ENCODE data around the gene ZDHHC3.

Gene ZDHHC3

DNA sequence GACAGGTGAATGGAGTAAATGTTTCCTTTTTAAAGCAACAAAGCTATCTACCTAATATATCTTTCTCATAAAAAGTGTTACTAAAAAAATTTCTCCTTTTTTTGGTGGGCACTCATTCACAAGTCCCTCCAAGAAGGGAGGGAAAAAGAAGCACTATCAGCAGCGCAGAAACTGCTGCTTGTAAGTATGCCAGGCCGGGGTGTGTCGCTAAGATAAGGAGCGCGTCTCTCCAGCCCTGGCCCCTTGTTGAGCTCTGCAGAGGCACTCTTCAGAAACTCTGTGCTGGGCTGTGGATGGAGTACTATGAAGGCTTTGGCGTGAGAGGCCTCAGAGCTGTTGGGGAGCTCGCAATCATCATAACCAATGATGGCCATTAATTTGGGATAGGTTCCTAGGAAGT, 49.1 kb downstream of the ZDHHC3 start:
- Histone ChIP-seq H2BK12ac (ENCODE audit: low read length) (no peak overlapping the region), H3K23ac (ENCODE audit: low read length) (no peak overlapping the region), H3K9ac (ENCODE audit: low read length) (no peak overlapping the region), H2AFZ (ENCODE audit: insufficient read depth, low read length, poor library complexity) (no peak overlapping the region), H4K12ac (ENCODE audit: low read depth, low read length) (no peak overlapping the region), H3K36me3 (ENCODE audit: control insufficient read depth in 1 of 2, insufficient read depth in 2 of 2, low read length in 2 of 2) (peaks cover 38 to 61% of the 10 kb centered on the region in 2 experiments), H3K4me2 (ENCODE audit: low read length) (no peak overlapping the region), H3K4ac (ENCODE audit: low read depth, low read length) (no peak overlapping the region), H2BK5ac (ENCODE audit: low read depth, low read length, poor library complexity) (no peak overlapping the region), H3K79me2 (ENCODE audit: control insufficient read depth, insufficient read depth, low read length, poor library complexity) (no peaks in the 10 kb centered on the region), H3K4me1 (ENCODE audit: control insufficient read depth in 1 of 2, insufficient read depth in 2 of 2, low read length in 2 of 2) (no peaks in the 10 kb centered on the region), H3K4me3 (ENCODE audit: low read depth, low read length) (no peak overlapping the region), H3K27me3 (ENCODE audit: insufficient read depth, low read length) (no peaks in the 10 kb centered on the region), H3K14ac (ENCODE audit: low read length) (no peak overlapping the region), H3K79me1 (ENCODE audit: low read length) (no peaks in the 10 kb centered on the region), H3K27ac (ENCODE audit: low read depth, low read length) (no peak overlapping the region), H4K8ac (ENCODE audit: low read depth, low read length) (no peak overlapping the region), H2BK120ac (ENCODE audit: insufficient read depth, low read length, poor library complexity) (no peak overlapping the region), H3K18ac (ENCODE audit: low read length) (no peak overlapping the region), H2AK5ac (ENCODE audit: low read length) (no peak overlapping the region), H4K91ac (ENCODE audit: low read depth, low read length) (no peak overlapping the region), H3K9me3 (ENCODE audit: insufficient read depth, low read depth, low read length) (no peaks in the 10 kb centered on the region)
- DNase-seq, result no peak
- WGBS (ENCODE audit: extremely low coverage, insufficient coverage, insufficient read length), result no CpG with 5 or more reads among the region's 7 CpGs

DNA sequence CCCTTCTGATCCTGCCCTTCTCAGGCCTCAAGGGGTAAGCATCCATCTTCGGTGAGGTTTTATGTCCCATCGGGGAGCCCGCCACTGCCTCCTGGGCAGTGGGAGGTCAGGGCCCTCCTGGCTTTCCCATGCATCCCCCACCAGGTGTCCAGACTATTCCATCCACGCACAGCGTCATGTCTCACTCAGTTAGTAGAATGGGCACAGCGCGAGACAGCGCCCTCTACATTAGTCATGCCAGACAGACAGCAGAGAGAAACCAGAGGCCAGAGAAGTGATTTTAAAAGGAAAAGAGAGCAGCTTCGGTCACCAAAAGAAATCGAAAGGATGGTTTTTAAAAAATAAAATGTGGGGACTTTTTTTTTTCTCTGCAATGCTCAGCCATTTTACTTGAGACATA, 49.8 kb downstream of the ZDHHC3 start:
- Histone ChIP-seq H3K18ac (ENCODE audit: low read length) (no peak overlapping the region), H4K91ac (ENCODE audit: low read depth, low read length) (no peak overlapping the region), H3K4me2 (ENCODE audit: low read length) (no peak overlapping the region), H2AFZ (ENCODE audit: insufficient read depth, low read length, poor library complexity) (no peak overlapping the region), H4K12ac (ENCODE audit: low read depth, low read length) (no peak overlapping the region), H2BK12ac (ENCODE audit: low read length) (no peak overlapping the region), H3K27me3 (ENCODE audit: insufficient read depth, low read length) (no peaks in the 10 kb centered on the region), H4K8ac (ENCODE audit: low read depth, low read length) (no peak overlapping the region), H3K14ac (ENCODE audit: low read length) (no peak overlapping the region), H3K79me2 (ENCODE audit: control insufficient read depth, insufficient read depth, low read length, poor library complexity) (no peaks in the 10 kb centered on the region), H3K79me1 (ENCODE audit: low read length) (no peaks in the 10 kb centered on the region), H3K4ac (ENCODE audit: low read depth, low read length) (no peak overlapping the region), H2BK5ac (ENCODE audit: low read depth, low read length, poor library complexity) (no peak overlapping the region), H3K36me3 (ENCODE audit: control insufficient read depth in 1 of 2, insufficient read depth in 2 of 2, low read length in 2 of 2) (peaks cover 35 to 56% of the 10 kb centered on the region in 2 experiments), H3K4me1 (ENCODE audit: control insufficient read depth in 1 of 2, insufficient read depth in 2 of 2, low read length in 2 of 2) (no peaks in the 10 kb centered on the region), H3K9ac (ENCODE audit: low read length) (no peak overlapping the region), H2BK120ac (ENCODE audit: insufficient read depth, low read length, poor library complexity) (no peak overlapping the region), H3K9me3 (ENCODE audit: insufficient read depth, low read depth, low read length) (no peaks in the 10 kb centered on the region), H3K23ac (ENCODE audit: low read length) (no peak overlapping the region), H3K27ac (ENCODE audit: low read depth, low read length) (no peak overlapping the region), H3K4me3 (ENCODE audit: low read depth, low read length) (no peak overlapping the region), H2AK5ac (ENCODE audit: low read length) (no peak overlapping the region)
- no peak for DNase-seq
- WGBS (ENCODE audit: extremely low coverage, insufficient coverage, insufficient read length), result no CpG with 5 or more reads among the region's 10 CpGs

DNA sequence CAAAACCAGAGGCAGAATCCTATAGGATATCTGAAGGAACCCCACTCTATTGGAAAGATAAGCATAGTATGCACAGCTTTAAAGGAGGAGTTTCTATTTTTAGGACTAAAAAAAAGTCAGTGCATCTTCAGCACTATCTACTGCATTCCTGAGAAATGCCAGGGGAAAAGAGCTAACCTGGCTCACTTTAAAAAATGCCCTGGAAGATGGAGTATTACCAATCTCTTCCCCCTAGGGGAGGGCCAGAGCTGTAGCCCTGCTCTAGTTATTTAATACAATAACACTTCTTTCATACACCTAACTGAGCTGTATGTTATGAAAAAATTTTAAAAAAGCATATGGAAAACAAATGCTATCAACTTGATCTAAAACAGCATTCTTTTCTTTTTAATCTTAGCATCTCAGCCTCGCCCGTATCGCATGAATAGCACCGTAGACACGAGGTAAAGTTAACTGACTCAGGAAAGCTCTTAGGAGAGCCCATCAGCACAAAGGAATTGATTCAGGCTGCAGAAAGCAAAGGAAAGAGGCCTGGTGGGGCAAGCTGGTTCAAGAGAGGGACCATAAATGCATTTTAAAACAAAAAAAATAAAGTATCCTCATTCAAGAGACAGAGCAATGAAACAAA, 51.4 kb downstream of the ZDHHC3 start:
- no peak overlapping the region for H3K23ac ChIP-seq (ENCODE audit: low read length)
- no peak overlapping the region for H2AFZ ChIP-seq (ENCODE audit: insufficient read depth, low read length, poor library complexity)
- H2BK120ac ChIP-seq (ENCODE audit: insufficient read depth, low read length, poor library complexity), result no peak overlapping the region
- H3K27ac ChIP-seq (ENCODE audit: low read depth, low read length), result no peak overlapping the region
- no peak overlapping the region for H3K4me3 ChIP-seq (ENCODE audit: low read depth, low read length)
- no CpG with 5 or more reads among the region's 5 CpGs for WGBS (ENCODE audit: extremely low coverage, insufficient coverage, insufficient read length)
- no peak overlapping the region for H3K4ac ChIP-seq (ENCODE audit: low read depth, low read length)
- no peak overlapping the region for H3K18ac ChIP-seq (ENCODE audit: low read length)
- no peaks in the 10 kb centered on the region for H3K79me1 ChIP-seq (ENCODE audit: low read length)
- no peaks in the 10 kb centered on the region for H3K4me1 ChIP-seq (ENCODE audit: control insufficient read depth in 1 of 2, insufficient read depth in 2 of 2, low read length in 2 of 2)
- no peak overlapping the region for H4K91ac ChIP-seq (ENCODE audit: low read depth, low read length)
- H3K9me3 ChIP-seq (ENCODE audit: insufficient read depth, low read depth, low read length), result no peaks in the 10 kb centered on the region
- H2BK12ac ChIP-seq (ENCODE audit: low read length), result no peak overlapping the region
- no peak overlapping the region for H2AK5ac ChIP-seq (ENCODE audit: low read length)
- no peak overlapping the region for H3K9ac ChIP-seq (ENCODE audit: low read length)
- no peak overlapping the region for H4K8ac ChIP-seq (ENCODE audit: low read depth, low read length)
- no peaks in the 10 kb centered on the region for H3K79me2 ChIP-seq (ENCODE audit: control insufficient read depth, insufficient read depth, low read length, poor library complexity)
- H3K27me3 ChIP-seq (ENCODE audit: insufficient read depth, low read length), result no peaks in the 10 kb centered on the region
- no peak overlapping the region for H2BK5ac ChIP-seq (ENCODE audit: low read depth, low read length, poor library complexity)
- no peak overlapping the region for H3K14ac ChIP-seq (ENCODE audit: low read length)
- no peak overlapping the region for H4K12ac ChIP-seq (ENCODE audit: low read depth, low read length)
- H3K4me2 ChIP-seq (ENCODE audit: low read length), result no peak overlapping the region
- DNase-seq, result peak; percentile 61 to 88
- H3K36me3 ChIP-seq (ENCODE audit: control insufficient read depth in 1 of 2, insufficient read depth in 2 of 2, low read length in 2 of 2), result peaks cover 29 to 44% of the 10 kb centered on the region in 2 experiments

DNA sequence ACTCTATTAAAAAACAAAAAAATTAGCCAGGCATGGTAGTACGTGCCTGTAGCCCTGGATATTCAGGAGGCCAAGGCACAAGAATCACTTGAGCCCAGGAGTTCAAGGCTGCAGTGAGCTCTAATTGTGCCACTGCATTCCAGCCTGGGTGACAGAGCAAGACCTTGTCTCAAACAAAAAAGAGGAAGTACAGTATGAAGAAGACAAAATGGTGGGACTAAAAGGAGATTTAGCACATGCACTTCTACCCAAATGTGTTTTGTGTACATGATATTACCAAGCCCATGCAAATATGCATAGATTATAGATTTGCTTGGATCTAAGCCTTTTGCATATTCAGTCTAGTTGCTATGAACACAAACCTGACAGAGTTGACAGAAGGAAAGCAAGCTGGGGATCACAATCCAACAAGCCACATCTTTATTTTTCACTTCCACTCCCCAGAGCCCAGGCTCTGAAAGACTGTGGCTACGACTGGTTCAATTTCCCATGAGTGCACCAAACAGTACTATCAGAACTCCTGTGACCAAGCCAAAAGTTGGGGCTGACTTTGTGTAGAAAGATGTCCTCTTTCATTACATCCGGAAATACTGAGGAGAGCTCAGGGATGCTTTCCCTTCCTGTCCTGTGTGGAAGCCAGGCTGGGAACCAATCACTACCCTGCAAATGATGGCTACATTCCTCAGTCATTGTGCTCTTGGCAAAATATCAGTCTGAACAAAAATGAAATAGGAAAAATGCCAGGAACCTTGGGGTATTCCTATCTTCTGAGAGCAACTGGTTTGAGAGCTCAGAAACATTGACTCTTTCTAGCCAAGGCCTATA, 52.1 kb downstream of the ZDHHC3 start:
- no peak overlapping the region for H3K4me2 ChIP-seq (ENCODE audit: low read length)
- no peaks in the 10 kb centered on the region for H3K79me2 ChIP-seq (ENCODE audit: control insufficient read depth, insufficient read depth, low read length, poor library complexity)
- no peak overlapping the region for H4K12ac ChIP-seq (ENCODE audit: low read depth, low read length)
- H2BK5ac ChIP-seq (ENCODE audit: low read depth, low read length, poor library complexity), result no peak overlapping the region
- H2BK12ac ChIP-seq (ENCODE audit: low read length), result no peak overlapping the region
- no peak overlapping the region for H3K4ac ChIP-seq (ENCODE audit: low read depth, low read length)
- peaks cover 24 to 36% of the 10 kb centered on the region in 2 experiments for H3K36me3 ChIP-seq (ENCODE audit: control insufficient read depth in 1 of 2, insufficient read depth in 2 of 2, low read length in 2 of 2)
- WGBS (ENCODE audit: extremely low coverage, insufficient coverage, insufficient read length), result no CpG with 5 or more reads among the region's 3 CpGs
- no peaks in the 10 kb centered on the region for H3K27me3 ChIP-seq (ENCODE audit: insufficient read depth, low read length)
- no peak overlapping the region for H3K27ac ChIP-seq (ENCODE audit: low read depth, low read length)
- no peak overlapping the region for H2AFZ ChIP-seq (ENCODE audit: insufficient read depth, low read length, poor library complexity)
- no peak overlapping the region for H2AK5ac ChIP-seq (ENCODE audit: low read length)
- H3K9me3 ChIP-seq (ENCODE audit: insufficient read depth, low read depth, low read length), result no peaks in the 10 kb centered on the region
- H3K4me3 ChIP-seq (ENCODE audit: low read depth, low read length), result no peak overlapping the region
- no peak overlapping the region for H2BK120ac ChIP-seq (ENCODE audit: insufficient read depth, low read length, poor library complexity)
- no peak overlapping the region for H3K23ac ChIP-seq (ENCODE audit: low read length)
- peak; percentile 27 to 83 for DNase-seq
- no peaks in the 10 kb centered on the region for H3K4me1 ChIP-seq (ENCODE audit: control insufficient read depth in 1 of 2, insufficient read depth in 2 of 2, low read length in 2 of 2)
- H4K91ac ChIP-seq (ENCODE audit: low read depth, low read length), result no peak overlapping the region
- H3K9ac ChIP-seq (ENCODE audit: low read length), result no peak overlapping the region
- H3K18ac ChIP-seq (ENCODE audit: low read length), result no peak overlapping the region
- no peaks in the 10 kb centered on the region for H3K79me1 ChIP-seq (ENCODE audit: low read length)
- no peak overlapping the region for H4K8ac ChIP-seq (ENCODE audit: low read depth, low read length)
- H3K14ac ChIP-seq (ENCODE audit: low read length), result no peak overlapping the region
